ENCODE measurements around the gene EDAR.

GRCh38 chr2:109001201-109001600 lies 12.2 kb upstream of the EDAR start:
- no peak for TF ChIP-seq CTCF (IDR thresholded peaks at IDR 0.05)
- TF ChIP-seq ZFX (IDR thresholded peaks at IDR 0.05; ENCODE audit: borderline replicate concordance) = no peak

Measured in 22Rv1 (cell line).